ENCODE data around the gene SERPINB4.
"Not testable (repeated sequence)": the region's sequence is repeated elsewhere in the genome, so short reads cannot be mapped to it uniquely, and the experiment has no call there.

SERPINB4 gene

GRCh38 chr18:63644142-63644541 lies at the start of gene SERPINB4:
Gene SERPINB4 (minus strand): TSS chr18:63644256. CDS start chr18:63643577, 679 bp downstream.
- not testable (repeated sequence) for DNase-seq (ENCODE audit: low spot score)

DNA sequence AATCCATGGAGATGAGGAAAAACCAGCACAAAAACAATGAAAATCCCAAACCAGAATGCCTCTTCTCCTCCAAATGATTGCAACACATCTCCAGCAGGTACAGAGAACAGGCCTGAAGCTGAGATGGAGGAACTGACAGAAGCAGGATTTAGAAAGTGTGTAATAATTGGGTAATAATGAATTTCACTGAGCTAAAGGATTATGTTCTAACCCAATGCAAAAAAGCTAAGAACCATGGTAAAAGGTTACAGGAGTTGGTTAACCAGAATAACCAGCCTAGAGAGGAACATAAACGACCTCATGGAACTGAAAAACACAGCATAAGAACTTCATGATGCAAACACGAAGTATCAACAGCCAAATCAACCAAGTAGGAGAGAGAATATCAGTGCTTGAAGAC lies 45.0 kb upstream of the SERPINB4 start:
- no peak for DNase-seq (ENCODE audit: low spot score)

DNA sequence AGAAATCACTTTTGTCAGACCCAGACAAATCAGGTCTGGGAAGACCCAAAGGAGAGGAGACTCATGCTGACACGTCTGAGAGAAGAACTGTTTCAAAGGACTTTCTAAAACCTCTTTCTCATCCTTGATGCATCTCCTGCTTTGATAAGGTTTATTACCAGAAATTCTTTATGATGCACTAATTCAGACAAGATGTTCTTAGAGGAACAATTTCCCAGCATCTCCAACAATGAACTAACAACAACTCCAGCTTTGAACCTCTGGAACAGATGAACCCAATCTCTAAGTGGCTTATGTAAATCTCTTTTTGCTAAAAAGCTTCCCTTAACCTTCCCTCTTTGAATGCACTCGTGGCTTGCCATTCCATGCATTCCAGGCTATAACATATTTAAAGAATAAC lies 42.8 kb upstream of the SERPINB4 start:
- no peak for DNase-seq (ENCODE audit: low spot score)

GRCh38 chr18:63684718-63685117 lies 40.7 kb upstream of the SERPINB4 start:
- DNase-seq (ENCODE audit: low spot score), result no peak

DNA sequence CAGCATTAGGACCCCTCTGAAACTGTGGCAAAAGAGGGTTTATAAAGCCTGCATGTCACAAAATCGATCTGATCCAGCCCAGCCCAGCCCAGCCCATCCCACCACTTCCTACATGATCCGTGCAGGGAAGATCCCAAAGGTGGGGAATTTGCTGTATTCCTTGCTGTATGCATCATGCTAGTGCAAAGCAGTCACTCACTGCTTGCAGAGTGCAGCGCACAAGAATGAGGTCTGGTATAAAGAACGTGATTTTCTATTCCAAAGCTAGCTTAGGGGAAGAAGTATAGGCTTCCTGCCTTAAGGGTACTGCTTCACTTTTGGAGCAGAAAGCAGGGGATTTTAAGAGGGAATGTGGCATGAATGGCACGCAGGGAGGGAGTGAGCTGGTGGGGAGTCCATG lies 39.8 kb upstream of the SERPINB4 start:
- DNase-seq (ENCODE audit: low spot score), result no peak

DNA sequence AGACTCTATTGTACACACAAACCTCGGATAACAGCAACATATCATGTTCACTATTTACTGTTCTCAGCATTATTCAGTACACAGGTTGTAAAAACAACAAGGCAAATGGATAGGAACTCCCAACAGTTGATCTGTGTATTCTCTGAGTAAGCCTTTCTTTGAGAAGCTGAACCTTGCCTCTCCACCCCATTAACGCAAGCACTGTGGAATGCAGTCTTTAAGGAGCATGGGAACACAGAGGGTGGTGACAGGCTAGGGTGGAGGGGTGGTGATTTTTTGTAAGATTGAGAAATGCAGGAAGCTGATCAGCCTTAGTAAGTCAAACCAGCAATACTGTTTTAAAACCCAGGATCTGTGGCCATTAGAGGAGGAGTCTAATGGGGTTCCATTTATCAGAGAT lies 39.1 kb upstream of the SERPINB4 start:
- no peak for DNase-seq (ENCODE audit: low spot score)

GRCh38 chr18:63681449-63682340 lies 37.6 kb upstream of the SERPINB4 start:
- DNase-seq (ENCODE audit: low spot score), result no peak

DNA sequence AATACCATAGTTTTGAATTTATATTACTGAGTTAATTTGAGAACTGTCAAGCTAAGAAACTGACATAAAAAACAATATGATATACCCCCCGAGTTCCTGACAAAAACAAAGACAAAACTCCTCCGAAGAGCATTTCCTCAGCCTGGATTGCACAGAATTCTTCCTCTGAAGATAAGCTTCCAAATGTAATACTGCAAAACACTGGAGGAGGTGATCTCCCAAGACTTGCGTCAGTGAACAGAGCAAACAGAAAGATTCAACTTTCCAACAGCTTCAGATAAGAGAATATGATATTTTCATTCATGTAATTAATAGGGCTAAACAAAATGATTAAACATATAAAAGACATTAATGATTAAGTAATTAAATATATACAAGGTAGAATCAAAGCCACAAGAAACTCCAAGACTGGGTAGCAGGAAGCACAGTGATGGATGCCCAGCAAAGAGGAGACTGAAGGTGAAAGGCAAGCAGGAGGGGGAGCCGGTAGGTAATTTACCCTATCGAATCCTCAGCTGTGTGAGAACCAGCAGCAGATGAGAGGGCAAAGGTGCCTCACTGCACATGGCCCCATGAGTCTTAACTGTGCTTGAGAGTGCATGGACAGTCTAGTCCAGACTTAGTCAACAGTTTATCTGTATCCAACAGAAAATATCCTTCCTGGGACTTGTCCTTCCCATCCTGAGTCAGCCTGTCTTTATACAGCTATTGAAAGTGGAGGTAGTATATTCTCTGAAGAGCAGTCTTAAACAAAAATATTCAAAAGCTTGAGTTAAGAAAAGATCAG lies 36.0 kb upstream of the SERPINB4 start:
- no peak for DNase-seq (ENCODE audit: low spot score)

DNA sequence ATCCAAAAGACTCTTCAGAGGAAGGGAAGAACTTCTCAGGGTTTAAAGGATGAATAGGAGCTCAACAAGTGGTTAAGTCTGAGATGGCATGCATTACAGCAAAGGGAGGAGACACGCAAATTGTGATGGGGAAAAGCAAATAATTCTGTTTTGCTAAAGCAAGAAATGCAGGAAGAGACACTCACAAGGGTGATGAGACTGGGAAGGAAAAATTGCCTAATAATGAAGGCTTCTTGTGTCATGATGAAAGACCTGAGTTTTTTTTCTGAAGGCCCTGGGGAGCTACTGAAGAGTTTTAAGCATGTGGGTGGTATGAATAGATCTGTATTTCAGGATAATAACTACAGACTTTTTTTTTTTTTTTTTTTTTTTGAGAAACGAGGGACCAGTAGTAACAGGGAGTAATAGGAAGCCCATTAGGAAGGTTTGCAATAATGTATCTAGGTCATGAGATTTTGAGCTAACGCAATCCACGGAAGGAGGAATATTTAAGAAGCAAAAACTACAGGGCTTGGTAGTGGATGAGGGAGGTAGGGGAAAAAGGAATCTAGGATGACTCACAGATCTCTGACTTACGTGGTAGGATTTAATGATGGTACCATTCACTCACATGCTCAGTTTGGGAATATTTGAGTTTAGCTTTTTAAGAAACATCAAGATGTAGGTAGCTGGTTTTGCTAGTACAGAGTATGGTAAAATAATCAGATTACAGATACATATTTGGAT lies 33.6 kb upstream of the SERPINB4 start:
- DNase-seq (ENCODE audit: low spot score), result no peak

DNA sequence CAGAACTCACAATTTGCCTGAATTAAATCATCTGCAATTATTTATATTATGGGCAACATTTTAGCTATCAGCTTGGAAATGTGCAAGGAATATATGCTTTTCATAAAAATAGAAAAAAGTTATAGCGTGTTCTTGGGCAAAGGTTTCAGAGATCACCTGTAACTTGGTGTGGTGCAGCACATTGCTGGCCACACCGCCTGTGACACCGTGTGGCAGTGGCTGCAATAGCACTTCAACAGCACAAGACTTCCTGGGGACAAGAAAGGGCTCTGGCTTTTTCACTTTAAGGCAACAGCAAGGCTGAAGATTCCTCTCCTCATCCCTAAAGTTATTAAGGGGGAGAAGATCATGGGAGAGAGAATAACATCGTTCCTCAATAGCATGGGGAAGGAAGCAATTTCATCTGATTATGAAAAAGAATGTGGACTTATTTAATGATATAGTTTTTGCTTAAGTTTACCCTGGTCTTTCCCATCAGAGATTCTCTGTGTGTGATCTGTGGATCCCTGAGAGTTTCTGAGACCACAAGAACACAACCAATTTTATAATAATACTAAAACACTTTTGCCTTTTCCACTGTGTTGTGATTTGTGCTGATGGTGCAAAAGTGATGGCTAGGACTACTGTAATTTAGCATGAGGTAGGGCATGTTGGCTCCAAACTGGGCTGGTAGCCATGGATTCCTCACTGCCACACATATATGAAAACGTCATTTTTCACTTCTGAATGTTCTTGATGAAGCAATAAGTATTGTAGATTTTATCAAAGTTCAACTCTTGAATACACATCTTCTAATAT lies 32.7 kb upstream of the SERPINB4 start:
- DNase-seq (ENCODE audit: low spot score), result no peak

DNA sequence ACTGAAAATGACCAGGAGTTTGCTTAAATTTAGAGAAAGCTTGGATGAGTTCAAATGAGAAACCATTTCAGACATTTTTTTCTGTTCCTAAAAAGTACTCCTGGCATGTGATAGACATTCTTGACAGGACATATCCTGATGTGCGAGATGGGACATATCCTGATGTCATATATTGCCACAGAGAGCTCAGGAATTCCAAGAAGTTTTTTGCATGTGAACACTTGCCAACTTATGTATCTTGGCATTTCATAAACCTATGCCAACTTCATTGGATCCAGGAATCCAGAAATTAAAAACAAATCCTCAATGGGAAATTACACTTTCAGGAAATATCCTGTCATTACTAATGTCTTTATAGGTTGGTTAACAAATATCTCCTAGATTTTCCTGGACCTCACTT lies 20.5 kb upstream of the SERPINB4 start:
- no peak for DNase-seq (ENCODE audit: low spot score)

- DNase-seq (ENCODE audit: low spot score), result not testable (repeated sequence)
Measured at GRCh38 chr18:63661750-63662149, 17.7 kb upstream of the SERPINB4 start, which contains the start of gene SERPINB3. Gene SERPINB3 (minus strand): TSS chr18:63661893. CDS start chr18:63661216, 677 bp downstream.

GRCh38 chr18:63658920-63659319 lies 14.9 kb upstream of the SERPINB4 start:
- DNase-seq (ENCODE audit: low spot score), result not testable (repeated sequence)

DNA sequence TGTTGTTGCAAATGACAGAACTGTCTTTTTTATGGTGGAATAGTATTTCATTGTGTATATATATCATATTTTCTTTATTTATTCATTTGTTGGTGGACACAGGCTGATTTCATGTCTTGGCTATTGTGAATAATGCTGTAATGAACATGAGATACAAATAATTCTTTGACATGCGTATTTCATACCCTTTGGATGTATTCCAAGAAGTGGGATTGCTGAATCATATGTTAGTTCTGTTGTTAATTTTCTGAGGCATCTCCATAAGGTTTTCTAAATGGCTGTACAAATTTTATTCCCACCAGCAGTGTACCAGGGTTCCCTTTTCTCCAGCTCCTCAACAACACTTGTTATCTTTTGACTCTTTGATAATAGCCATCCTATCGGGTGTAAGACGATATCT lies 6.2 kb upstream of the SERPINB4 start:
- not testable (repeated sequence) for DNase-seq (ENCODE audit: low spot score)

DNA sequence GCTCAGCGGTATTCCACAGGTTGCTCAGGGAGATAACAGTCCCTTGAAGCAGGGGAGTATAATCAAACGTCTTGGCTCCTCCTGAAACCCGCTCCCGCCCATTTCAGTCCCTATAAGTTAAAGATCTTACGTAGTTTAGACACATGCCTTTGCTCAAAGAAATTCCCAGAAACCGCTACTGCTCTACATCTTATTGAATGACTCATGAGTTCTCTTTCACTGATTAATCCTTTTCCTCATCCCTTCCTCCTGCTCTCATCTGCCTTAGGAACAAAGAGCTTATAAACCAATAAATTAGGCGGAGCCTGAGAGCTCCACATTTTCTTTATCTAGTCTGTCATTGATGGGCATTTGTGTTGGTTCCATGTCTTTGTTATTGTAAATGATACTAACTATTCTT lies 4.2 kb upstream of the SERPINB4 start:
- DNase-seq (ENCODE audit: low spot score), result no peak

DNA sequence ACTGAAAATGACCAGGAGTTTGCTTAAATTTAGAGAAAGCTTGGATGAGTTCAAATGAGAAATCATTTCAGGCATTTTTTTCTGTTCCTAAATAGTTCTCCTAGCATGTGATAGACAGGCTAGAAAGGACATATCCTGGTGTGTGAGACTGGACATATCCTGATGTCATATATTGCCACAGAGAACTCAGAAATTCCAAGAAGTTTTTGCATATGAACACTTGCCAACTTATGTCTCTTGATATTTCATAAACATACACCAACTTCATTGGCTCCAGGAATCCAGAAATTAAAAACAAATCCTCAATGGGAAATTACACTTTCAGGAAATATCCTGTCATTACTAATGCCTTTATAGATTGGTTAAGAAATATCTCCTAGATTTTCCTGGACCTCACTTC lies 2.9 kb upstream of the SERPINB4 start:
- DNase-seq (ENCODE audit: low spot score), result no peak

GRCh38 chr18:63644694-63645093 lies 638 bp upstream of the SERPINB4 start:
- DNase-seq (ENCODE audit: low spot score), result not testable (repeated sequence)

DNA sequence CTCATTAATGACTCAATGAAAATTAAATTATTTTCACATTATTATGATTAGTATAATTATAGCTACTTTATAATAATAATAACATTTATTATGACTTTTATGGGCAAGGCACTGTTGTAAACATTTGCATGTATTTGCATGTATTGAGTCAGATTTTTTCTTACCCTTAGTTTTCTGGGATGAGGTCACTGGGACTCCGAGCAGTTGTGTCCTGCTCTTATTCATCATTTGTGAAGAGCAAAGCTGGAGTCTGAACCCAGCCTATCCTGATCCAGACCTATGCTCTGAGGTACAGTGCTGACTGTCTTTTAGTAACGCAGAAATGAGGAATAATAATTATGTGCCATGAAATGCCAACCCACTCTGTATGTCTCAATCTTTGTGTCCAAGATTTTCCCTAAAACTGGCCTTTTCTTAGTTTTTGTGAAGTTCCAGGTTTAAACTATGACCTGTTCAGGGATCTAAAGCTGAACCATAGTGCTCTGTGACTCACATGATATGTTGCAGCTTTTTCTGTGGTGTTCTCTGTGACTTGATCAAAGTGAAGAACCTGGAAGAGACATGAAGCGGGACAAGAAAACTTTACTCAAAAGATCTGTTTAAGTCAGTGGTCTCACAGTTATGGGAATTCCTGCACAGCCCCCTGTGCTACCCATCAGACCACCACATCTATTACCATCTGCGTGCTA lies 1.2 kb downstream of the SERPINB4 start:
- DNase-seq (ENCODE audit: low spot score), result not testable (repeated sequence)

- not testable (repeated sequence) for DNase-seq (ENCODE audit: low spot score)
Measured at GRCh38 chr18:63641157-63641680, 2.8 kb downstream of the SERPINB4 start.

DNA sequence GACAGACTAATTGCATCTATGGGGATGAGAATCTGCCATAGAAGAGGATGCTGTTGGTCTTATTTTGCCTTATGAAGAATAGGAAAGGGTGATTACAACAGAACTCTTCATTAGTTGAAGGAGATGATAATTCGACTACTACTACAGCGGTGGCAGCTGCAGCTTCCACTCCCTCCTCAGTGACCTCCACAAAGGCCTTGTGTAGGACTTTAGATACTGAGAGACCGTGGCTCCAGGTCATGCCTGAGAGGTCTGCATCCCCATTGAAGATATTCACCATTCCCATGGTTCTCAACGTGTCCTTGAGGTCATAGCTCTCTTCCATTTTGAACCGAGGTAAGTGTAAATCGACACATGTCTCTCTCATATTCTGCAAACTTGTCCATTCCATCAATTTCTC lies 6.4 kb downstream of the SERPINB4 start:
- no peak for DNase-seq (ENCODE audit: low spot score)

DNA sequence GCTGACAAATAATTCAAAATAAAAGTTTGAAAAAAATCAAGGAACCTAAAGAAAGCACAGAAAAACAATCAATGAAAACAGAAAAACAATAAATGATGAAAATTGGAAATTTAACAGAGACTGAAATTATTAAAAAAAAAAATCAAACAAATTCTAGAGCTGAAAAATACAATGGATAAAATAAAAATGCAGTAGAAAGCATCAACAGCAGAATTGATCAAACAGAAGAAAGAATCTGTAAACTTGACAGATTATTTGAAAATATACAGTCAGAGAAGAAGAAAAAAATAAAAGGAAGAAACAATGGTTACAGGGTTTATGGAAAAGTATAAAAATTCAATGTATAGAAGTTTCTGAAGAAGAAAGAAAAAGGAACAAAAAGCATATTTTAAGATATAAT lies 16.2 kb downstream of the SERPINB4 start:
- DNase-seq (ENCODE audit: low spot score), result no peak

Data from HuH-7 (cell line).